ENCODE results near the gene PICK1.
"Not testable (repeated sequence)": the region's sequence is repeated elsewhere in the genome, so short reads cannot be mapped to it uniquely, and the experiment has no call there.

PICK1 gene

GRCh38 chr22:38075105-38075825 is 18.1 kb downstream of the PICK1 start:
- no peak overlapping the region for H3K4me3 ChIP-seq (ENCODE audit: low read depth, low read length)
- TF ChIP-seq, protein P1, sequence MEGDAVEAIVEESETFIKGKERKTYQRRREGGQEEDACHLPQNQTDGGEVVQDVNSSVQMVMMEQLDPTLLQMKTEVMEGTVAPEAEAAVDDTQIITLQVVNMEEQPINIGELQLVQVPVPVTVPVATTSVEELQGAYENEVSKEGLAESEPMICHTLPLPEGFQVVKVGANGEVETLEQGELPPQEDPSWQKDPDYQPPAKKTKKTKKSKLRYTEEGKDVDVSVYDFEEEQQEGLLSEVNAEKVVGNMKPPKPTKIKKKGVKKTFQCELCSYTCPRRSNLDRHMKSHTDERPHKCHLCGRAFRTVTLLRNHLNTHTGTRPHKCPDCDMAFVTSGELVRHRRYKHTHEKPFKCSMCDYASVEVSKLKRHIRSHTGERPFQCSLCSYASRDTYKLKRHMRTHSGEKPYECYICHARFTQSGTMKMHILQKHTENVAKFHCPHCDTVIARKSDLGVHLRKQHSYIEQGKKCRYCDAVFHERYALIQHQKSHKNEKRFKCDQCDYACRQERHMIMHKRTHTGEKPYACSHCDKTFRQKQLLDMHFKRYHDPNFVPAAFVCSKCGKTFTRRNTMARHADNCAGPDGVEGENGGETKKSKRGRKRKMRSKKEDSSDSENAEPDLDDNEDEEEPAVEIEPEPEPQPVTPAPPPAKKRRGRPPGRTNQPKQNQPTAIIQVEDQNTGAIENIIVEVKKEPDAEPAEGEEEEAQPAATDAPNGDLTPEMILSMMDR (IDR thresholded peaks at IDR 0.05; ENCODE audit: low read depth, low read length) = no peak

DNA sequence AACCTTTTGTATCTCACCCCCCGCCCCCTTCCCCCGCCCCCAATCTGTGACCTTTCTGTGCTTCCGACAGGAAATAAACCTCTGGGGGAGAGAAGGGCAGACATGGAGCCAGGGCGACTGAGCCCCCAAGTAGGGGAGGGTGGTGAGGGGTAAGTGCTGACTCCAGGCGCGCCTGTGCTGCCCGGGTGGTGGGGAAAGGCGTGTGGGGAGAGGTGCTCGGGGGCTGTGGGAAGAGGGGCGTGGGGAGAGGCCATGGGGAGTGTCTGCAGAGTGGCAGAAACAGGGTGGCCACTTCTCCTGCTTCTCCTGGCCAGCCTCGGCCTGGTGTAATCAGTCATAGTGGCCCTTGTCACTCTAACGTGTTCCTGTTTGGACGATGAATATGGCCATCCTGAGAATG is 18.8 kb downstream of the PICK1 start:
- TF ChIP-seq, protein P1 (IDR thresholded peaks at IDR 0.05; ENCODE audit: low read depth, low read length) = no peak
- no peak overlapping the region for H3K4me3 ChIP-seq (ENCODE audit: low read depth, low read length)

GRCh38 chr22:38077096-38077495 is 19.9 kb downstream of the PICK1 start:
- TF ChIP-seq, protein P1 (IDR thresholded peaks at IDR 0.05; ENCODE audit: low read depth, low read length) = no peak
- H3K4me3 ChIP-seq (ENCODE audit: low read depth, low read length) = no peak overlapping the region

DNA sequence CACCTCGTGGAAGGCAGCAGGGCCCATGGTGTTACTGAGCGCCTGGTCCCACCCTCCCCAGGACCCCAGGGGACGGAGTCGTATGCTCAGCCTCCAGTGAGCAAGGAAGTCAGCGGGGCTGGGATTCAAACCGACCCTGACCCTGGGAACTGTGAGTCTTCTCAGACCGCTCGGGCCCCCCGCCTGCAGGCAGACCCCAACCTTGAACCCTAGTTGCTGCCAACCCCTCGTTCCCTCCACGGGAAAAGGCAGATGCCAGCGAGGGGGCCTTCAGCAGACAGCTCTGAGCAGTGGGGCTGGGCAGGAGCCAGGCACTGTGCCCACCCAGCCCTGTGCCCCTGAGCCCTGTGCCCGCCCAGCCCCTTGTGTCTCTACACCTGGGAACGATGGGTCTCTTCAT is 20.4 kb downstream of the PICK1 start:
- TF ChIP-seq, protein P1 (IDR thresholded peaks at IDR 0.05; ENCODE audit: low read depth, low read length) = no peak
- no peak overlapping the region for H3K4me3 ChIP-seq (ENCODE audit: low read depth, low read length)

- TF ChIP-seq, protein P1 (IDR thresholded peaks at IDR 0.05; ENCODE audit: low read depth, low read length) = no peak
- H3K4me3 ChIP-seq (ENCODE audit: low read depth, low read length) = no peak overlapping the region
Observed at GRCh38 chr22:38078046-38078840, 21.0 kb downstream of the PICK1 start.

GRCh38 chr22:38079208-38079607 is 22.0 kb downstream of the PICK1 start:
- H3K4me3 ChIP-seq (ENCODE audit: low read depth, low read length) = not testable (repeated sequence)

DNA sequence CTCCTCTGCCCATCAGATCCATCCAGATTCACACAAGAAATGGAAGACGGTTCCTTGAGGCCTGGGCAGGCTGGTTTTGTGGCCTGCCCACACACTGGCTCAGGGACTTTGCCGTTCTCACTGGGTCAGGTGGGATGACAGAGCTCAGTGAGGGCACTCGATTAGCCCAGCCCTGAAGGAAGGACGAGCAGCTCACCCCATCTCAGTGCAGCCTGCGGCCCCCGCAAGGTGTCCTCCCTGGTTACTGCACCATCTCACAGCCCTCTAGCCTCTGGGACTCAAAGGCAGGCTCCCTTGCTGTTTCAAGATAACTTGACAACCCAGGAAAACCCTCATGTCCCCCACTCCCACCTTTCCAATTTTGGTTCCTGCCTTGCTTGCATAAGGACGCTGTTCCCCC is 22.6 kb downstream of the PICK1 start:
- TF ChIP-seq, protein P1 (IDR thresholded peaks at IDR 0.05; ENCODE audit: low read depth, low read length) = no peak
- H3K4me3 ChIP-seq (ENCODE audit: low read depth, low read length) = no peak overlapping the region
